ENCODE data around the gene NUP35. TPM values are rescaled to one million over a fixed set of nuclear protein-coding genes. Genes with fewer than 3 reads are reported as not detected.

The NUP35 gene
- total RNA-seq, 1 experiment from 2014 or later: 43.3 TPM

- DNase-seq (ENCODE audit: low read depth): no peak
Observed at GRCh38 chr2:183209395-183210028, 85.3 kb downstream of the NUP35 start.

Other genes starting within 250 kb of the NUP35 start
- gene NCKAP1, start 86.0 kb upstream of the NUP35 start, total RNA-seq (2014; rRNA removed; shearing (Covaris generic)): 75.5 and 76.1 TPM in 2 replicates
- gene DUSP19, start 45.7 kb upstream of the NUP35 start, total RNA-seq (2014; rRNA removed; shearing (Covaris generic)): 1.9 and 2.5 TPM in 2 replicates